NCI-H187 (cell line): ENCODE measurements around the gene SCN1B.

Experiments used
- DNase-seq, 2 experiments: peaks; one replicate each; lab custom pipeline; 2025; lab: John Stamatoyannopoulos, UW

Gene SCN1B

DNA sequence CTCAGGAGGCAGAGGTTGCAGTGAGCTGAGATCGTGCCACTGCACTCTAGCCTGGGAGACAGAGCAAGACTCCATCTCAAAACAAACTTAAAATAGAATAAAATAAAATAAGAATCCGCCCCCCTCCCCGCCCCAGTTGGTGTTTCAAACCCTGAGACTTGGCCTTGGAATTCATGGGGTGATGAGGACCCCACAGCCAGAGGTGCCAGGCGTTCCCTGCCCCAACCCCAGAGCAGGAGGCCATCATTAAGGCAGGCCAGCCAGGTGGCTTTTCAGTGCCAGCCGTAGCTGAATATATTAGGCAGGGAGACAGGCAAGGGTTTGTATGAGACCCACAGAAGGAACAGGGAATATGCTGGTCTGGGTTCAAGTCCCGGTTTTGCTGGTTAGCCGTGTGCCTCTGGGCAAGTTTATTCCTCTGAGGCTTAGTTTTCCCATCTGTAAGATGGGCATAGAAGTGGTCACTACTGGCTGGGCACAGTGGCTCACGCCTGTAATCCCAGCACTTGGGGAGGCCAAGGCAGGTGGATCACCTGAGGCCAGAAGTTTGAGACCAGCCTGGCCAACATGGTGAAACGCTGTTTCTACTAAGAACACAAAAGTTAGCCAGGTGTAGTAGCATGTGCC lies 23.5 kb downstream of the SCN1B start:
- DNase-seq: no peak

DNA sequence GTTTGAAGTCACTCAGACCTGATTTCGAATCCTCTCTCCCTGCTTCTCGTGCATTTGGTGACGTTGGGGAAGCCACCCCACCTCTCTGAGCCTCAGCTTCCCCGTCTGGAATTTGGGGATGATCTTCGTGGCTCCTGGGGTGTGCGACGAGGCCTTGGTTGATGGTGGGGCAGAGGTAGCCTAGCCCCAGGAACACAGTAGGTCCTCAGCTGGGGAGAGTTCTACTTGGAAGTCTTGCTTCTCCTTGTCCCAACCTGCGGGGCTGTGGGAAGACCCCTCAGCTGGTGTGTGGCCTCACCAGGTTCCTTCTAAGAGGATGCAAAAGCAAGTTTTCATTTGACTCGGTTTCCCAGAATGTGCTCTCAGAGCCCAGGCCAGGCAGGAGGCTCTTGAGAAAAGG lies 24.4 kb downstream of the SCN1B start:
- DNase-seq: no peak

DNA sequence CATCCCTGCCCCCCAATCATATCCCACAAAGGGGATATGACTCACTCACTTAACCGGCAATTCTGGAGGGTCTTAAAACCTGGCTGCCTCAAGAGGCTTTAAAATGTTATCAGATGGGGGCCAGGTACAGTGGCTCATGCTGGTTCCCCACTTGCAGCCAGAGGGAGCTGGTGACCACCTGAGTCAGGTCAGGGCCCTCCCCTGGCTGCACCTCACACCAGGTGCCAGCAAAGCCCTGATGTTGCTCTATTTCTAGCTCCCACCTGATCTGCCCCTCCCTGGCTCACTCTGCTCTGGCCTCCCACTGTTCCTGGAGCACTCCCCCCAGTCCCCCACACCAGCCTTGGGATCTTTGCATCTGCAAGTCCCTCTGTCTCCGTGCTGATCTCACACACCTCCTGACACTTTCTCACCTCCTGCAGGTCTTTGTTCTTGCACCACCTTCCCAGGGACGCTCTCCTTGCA lies 25.5 kb downstream of the SCN1B start:
- no peak for DNase-seq

DNA sequence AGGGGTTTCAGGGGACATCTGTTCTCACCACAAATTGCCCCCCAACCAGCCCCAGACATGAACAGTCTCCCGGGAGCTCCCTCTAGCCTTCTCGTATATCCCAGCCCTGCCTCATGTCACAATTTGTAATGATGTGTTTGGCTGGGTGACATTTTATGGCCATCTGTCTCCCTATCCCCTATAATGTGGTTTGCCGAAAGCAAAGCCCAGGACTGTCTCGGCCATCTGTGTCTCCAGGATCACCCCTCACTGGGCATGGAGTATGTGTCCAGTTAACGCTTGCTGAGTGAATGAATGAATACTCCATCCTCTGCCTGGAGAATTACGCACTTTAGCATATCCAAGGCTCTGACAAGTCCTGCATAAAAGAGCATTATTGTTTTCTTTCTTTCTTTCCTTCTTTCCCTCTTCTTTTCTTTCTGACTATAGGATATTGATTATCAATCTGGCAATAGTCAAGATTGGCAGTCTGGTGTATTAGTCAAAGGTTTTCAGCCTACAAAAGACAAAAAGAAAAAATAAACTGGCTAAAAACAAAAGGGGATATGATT lies 26.3 kb downstream of the SCN1B start:
- no peak for DNase-seq

DNA sequence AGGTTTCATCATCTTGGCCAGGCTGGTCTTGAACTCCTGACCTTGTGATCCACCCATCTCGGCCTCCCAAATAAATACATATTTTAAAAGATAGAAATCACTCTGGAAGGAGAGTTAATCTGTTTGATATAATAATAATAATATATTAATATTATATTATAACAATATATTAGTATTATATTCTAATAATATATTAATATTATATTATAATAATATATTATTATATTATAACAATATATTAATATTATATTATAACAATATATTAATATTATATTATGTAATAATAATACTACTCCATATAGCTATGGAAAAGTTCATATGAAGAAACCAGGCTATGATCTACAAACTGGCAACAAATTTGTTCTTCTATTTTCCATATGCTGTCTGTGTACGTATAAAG lies 28.1 kb downstream of the SCN1B start:
- no peak for DNase-seq

DNA sequence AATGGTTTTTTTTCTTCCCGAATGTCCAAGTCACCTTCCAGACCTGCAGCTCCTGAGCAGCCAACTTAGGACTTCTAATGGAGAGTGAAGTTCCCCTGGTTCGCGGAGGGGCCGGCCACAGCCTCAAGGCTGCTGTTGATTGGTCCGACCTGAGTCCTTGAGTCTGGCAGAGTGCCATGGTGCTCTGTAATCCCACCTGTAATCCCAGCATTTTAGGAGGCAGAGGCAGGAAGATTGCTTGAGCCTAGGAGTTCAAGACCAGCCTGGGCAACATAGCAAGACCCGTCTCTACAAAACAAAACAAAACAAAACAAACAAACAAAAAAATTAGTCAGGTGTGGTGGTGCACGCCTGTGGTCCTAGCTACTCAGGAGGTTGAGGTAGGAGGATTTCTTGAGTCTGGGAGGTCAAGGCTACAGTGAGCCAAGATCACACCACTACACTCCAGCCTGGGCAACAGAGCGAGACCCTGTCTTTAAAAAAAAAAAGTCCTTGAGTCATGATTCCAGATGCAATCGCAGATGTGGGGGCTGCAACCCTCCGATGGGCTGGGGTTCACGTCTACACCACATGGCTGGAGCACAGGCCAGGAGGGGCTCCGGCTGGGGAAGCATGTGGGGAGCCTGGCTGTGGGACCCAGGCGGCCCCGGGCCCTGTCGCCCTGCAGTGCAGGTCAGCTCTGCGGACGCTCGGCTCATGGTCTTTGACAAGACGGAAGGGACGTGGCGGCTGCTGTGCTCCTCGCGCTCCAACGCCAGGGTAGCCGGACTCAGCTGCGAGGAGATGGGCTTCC lies 28.9 kb downstream of the SCN1B start:
- no peak for DNase-seq

DNA sequence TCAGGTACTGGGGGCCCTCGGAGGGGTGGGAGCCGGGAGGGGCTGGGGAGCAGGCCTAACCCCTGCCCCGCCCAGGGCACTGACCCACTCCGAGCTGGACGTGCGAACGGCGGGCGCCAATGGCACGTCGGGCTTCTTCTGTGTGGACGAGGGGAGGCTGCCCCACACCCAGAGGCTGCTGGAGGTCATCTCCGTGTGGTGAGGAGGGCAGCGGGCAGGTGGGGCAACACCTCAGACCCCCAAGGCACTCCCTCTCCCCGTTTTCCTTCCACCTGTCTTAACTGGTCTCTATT lies 29.5 kb downstream of the SCN1B start:
- DNase-seq: no peak

DNA sequence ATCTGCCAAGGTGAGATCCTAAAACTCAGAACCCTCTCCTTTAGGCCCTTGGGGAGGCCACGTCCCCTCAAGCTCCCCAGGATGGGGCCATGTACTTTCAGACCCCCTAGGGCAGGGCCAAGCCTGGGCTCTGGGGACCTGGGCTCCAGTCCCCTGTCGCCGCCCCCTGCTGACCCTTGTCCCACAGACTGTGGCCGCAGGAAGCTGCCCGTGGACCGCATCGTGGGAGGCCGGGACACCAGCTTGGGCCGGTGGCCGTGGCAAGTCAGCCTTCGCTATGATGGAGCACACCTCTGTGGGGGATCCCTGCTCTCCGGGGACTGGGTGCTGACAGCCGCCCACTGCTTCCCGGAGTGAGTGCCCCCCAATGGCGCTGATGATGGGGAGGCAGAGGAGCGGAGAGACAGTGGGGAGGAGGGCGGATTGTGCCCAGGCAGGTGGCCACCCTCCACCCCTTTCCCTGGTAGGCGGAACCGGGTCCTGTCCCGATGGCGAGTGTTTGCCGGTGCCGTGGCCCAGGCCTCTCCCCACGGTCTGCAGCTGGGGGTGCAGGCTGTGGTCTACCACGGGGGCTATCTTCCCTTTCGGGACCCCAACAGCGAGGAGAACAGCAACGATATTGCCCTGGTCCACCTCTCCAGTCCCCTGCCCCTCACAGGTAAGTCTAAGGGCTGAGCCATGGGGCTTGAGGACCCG lies 30.0 kb downstream of the SCN1B start:
- no peak for DNase-seq

DNA sequence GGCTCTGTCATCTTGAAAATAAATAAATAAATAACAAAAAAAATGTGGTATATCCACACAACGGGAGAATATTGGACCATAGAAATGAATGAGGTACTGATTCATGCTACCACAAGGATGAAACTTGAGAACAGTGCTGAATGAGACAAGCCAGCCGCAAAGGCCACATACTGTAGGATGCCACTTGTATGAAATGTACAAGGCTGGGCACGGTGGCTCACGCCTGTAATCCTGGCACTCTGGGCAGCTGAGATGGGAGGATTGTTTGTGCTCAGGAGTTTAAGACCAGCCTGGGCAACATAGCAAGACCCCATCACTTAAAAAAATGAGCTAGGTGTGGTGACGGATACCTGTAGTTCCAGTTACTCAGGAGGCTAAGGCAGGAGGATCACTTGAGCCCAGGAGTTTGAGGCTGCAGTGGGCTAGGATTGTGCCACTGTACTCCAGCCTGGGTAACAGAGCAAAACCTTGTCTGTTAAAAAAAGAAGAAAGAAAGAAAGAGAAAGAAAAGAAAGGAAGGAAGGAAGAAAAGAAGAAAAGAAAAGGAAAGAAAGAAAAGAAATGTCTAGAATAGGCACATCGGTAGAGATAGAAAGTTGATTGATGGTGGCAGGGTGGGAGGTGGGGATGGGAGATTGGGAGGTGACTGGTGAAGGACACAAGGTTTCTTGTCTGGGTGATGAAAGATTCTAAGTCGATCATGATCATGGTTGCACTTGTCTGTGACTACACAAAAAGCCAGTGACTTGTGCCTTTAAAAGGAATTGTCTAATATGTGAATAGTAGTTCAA lies 31.5 kb downstream of the SCN1B start:
- no peak for DNase-seq

DNA sequence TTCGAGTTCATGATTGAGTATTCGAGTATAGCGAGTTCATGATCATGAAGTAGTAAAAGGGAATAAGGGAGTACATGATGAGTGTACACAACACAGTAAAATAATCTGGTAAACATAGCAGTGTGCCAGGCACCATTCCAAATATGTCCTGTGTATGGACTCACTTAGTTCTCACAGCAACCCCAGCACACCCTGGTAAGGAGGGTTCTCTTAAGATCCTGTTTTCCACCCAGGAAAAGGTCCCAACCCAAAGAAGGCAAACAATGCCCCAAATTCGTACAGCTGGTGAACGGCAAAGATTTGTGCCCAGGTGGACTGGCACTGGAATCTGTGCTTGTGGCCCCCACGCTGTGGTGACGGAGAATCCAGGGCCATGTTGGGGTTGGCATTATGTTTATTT lies 32.7 kb downstream of the SCN1B start:
- DNase-seq: no peak

DNA sequence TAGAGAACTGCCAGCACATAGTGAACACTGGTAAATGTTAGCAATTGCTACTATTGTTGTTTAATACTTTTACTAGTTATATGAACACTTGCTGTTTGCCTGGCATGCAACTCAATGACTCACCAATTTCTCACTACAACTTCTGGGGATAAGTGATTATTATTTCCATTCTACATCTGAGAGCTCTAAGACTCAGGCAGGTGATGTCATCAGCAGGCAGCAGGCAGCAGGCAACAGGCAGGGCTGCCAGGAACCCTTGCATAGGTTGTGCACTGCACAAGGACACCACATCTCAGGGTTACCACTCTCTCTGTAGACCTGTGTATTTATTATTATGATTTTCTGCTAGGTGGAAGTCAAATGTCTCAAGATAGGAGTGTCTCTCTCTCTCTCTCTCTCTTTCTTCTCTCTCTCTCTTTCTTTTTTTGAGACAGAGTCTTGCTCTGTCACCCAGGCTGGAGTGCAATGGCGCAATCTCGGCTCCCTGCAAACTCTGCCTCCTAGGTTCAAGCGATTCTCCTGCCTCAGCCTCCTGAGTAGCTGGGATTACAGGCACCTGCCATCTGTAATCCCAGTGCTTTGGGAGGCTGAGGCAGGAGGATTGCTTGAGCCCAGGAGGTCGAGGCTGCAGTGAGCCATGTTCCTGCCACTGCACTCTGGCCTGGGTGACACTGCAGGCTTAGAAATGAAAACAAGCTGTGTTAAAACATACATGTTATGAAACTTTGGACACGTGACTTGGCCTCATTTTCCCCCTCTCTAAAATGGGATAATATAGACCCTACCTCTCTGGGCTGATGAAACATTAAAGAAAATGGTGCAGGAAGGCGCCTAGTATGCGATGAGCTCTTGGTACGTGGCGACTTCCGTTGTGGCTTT lies 33.9 kb downstream of the SCN1B start:
- DNase-seq: no peak

DNA sequence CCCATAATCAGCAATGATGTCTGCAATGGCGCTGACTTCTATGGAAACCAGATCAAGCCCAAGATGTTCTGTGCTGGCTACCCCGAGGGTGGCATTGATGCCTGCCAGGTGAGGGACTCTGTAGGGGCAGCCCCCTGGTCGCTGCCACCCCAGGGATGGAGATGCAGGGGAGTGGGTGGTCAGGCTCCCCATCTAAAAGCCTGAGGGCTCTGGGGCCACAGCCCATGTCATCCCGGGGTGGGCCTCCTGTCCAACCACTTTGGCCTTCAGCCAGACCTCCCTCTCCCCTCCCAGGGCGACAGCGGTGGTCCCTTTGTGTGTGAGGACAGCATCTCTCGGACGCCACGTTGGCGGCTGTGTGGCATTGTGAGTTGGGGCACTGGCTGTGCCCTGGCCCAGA lies 35.3 kb downstream of the SCN1B start:
- DNase-seq: no peak

DNA sequence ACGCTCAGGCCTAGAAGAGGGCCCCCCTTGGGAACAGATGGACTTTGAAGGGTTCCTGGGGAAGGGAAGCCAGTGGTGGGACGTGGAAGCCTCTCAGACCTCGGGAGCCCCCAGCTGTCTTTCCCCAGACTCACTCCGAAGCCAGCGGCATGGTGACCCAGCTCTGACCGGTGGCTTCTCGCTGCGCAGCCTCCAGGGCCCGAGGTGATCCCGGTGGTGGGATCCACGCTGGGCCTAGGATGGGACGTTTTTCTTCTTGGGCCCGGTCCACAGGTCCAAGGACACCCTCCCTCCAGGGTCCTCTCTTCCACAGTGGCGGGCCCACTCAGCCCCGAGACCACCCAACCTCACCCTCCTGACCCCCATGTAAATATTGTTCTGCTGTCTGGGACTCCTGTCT lies 35.9 kb downstream of the SCN1B start:
- DNase-seq: no peak

DNA sequence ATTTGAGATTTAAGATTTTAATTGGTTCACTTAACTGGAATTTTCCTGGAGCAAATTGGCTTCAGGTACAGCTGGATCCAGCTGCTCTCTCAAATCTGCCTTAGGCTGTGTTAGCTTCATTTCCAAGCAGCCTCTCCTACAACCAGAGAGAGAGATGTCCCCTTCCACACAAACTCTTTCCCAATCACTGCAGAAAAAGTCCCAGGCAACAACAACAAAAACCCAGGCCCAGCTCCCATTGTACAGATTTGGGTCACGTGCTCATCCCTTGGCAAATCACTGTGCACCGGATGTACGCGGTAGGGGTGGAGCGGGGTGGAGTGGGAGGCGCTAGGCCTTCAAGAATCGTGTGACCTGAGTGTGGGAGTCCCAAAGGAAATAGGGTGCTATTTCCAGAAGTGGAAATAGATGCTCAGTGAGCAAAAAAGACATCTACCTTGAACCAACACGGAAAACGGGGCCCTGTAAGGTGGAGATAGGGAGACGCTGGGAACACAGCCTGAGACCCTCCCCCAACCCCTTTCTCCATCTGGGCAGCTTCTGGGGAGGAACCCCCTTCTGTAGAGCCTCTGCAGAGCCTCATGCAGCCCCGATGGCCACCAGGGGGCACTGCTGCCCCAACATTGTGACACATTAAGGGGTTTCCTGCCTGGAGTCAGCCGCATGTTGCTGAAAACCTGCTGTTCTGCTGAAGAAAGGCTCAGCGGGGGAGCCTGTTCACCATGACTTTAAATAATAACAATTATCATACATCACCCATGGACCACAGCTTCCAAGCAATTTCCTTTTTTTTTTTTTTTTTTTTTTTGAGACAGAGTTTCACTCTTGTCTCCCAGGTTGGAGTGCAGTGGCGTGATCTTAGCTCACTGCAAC lies 36.7 kb downstream of the SCN1B start:
- DNase-seq: peak in 1 of 2 experiments; percentile 21

DNA sequence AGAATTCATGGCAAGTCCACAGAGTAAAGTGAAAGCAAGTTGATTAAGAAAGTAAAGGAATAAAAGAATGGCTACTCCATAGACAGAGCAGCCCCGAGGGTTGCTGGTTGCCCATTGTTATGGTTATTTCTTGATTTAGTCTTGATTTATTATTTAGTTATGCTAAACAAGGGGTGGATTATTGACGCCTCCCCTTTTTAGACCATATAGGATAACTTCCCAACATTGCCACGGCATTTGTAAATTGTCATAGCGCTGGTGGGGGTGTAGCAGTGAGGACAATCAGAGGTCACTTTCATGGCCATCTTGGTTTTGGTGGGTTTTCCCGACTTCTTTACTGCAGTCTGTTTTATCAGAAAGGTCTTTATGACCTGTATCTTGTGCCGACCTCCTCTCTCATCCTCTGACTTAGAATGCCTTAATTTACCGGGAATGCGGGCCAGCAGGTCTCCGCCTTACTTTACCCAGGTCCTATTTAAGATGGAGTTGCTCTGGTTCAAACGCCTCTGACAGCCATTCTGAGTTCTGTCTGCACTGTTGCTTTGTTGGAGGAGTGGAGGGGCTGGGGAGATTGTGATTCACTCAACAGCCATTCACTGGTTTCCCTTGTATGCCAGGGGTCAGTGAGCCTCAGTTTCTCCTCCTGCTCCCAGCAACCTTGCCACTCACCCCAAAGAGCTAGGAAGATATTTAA lies 38.8 kb downstream of the SCN1B start:
- no peak for DNase-seq

DNA sequence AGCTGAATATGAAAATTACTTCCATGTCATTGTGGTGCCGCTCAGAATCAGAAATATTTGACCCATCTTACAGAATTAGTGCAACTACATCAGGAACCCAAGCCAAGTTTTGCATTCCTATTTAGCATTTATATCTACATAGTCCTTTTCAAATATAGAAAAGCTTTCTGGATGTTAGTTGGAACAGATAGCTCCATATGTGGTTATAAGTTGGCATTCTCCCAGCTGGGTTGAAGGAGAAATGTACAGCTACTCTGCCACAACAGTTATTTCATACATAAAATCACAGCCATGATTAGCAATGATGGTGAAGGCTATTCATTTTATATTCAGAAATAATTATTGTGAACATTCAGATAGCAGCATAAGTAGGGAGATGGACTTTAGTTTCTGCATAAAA lies 39.4 kb downstream of the SCN1B start:
- no peak for DNase-seq

DNA sequence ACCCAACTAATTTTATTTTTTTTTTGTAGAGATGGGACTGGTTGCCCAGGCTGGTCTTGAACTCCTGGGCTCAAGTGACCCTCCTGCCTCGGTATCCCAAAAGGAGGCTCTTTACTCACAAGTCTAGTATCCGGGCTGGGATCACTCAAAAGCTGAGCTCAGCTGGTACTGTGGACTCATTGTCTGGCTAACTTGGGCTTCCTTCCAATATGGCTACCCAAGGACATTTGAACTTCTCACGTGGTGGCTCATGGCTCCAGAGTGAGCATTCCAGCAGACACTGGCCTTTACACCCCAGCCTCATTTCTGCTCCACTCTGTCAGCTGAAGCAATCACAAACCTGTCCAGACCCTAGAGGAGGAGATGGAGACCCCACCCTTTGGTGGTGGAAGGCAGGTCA lies 40.2 kb downstream of the SCN1B start:
- no peak for DNase-seq

DNA sequence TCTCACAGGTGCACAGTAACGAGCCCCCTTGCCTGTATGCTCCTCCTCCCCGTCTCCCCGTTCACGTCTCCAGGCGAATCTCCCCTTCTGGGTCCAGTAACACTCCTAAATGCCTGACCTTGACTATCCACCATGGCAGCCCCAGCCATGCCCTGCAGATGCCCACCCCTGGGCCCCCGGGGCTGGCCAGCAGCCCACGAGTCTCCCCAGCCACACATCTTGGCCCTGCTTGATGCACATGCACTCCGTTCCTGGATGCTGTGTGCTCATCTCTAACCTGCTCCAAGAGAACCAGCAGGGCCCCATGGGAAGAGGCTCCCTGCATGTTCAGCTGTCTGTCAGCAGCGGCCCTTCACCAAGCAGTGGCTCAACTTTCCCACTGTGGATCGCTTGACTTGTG lies 43.2 kb downstream of the SCN1B start:
- DNase-seq: no peak

DNA sequence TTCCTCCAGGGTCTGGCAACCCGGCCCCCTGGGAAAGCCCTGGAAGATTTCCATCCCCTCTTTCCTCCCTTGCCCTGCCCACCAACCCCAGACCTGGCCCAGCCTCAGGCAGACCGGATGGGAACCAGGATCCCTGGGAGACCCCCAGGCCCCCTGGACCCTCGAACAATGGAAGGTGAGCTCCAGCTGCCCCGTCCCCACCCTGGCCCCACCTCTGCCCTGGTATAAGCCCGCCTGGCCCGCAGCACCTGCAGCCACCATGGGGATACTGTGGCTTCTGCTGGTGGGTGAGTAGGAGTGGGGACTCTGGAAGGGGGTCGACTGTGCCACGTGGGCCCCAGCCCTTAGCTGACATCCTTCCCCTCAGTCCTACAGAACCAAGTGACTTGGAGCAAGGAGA lies 43.7 kb downstream of the SCN1B start:
- DNase-seq: no peak
